H1 (cell line): Measurements from ENCODE around the gene STX11. TPM values are rescaled to one million over a fixed set of nuclear protein-coding genes. Genes with fewer than 3 reads are reported as not detected.

Source experiments
- CTCF ChIA-PET: fragments of 300-600 bp; sonication (Branson Sonifier 250); formaldehyde crosslinking; loops from one replicate; lab custom pipeline; 2021; ENCODE audit not compliant: partially characterized antibody; lab: Charles Lee
- POLR2A ChIA-PET: fragments of 300-600 bp; sonication (Branson Sonifier 250); formaldehyde crosslinking; loops from one replicate; lab custom pipeline; 2021; ENCODE audit warnings: inconsistent platforms; ENCODE audit not compliant: partially characterized antibody; lab: Charles Lee
- DNase-seq, 2 experiments: peaks; one replicate each; pipeline versions ENCODE4 v3.0.0 to v3.0.0-alpha.2; 2010 to 2022; ENCODE audit warnings: low spot score in 2 of 2, low read depth in 1 of 2, mixed read lengths in 1 of 2
- FAIRE-seq: peaks from 2 replicates; lab custom pipeline; 2011; peaks lifted over from hg19 to GRCh38; lab: Jason Lieb, UNC
- H2AFZ ChIP-seq: 2 replicates; pipeline ENCODE4 v1.8.1; 2012; ENCODE audit warnings: low read length, inconsistent platforms
- H2AK5ac ChIP-seq: 2 replicates; pipeline ENCODE4 v1.6.1; 2013; ENCODE audit warnings: low read depth, low read length
- H2BK120ac ChIP-seq: replicated peaks from 2 replicates; pipeline ENCODE3; 2013; ENCODE audit warnings: low read depth, low read length, inconsistent platforms
- H2BK12ac ChIP-seq: 2 replicates; pipeline ENCODE4 v1.6.1; 2013; ENCODE audit warnings: low read depth, low read length
- H2BK15ac ChIP-seq: 2 replicates; pipeline ENCODE4 v1.6.1; 2013; ENCODE audit warnings: low read length
- H2BK20ac ChIP-seq: 2 replicates; pipeline ENCODE4 v1.6.1; 2013; ENCODE audit warnings: low read length
- H2BK5ac ChIP-seq: 2 replicates; pipeline ENCODE4 v1.6.1; 2013; ENCODE audit warnings: low read depth, low read length
- H3K14ac ChIP-seq: 2 replicates; pipeline ENCODE4 v1.6.1; 2013; ENCODE audit warnings: inconsistent platforms; ENCODE audit not compliant: insufficient read length
- H3K18ac ChIP-seq: 2 replicates; pipeline ENCODE4 v1.6.1; 2013; ENCODE audit warnings: low read length; ENCODE audit errors: extremely low read depth
- H3K23ac ChIP-seq: 2 replicates; pipeline ENCODE4 v1.6.1; 2013; ENCODE audit warnings: inconsistent platforms; ENCODE audit not compliant: insufficient read length
- H3K23me2 ChIP-seq: 2 replicates; pipeline ENCODE4 v1.6.1; 2013; ENCODE audit warnings: low read depth, low read length
- H3K27ac ChIP-seq: 2 replicates; pipeline ENCODE4 v1.6.1; 2011; ENCODE audit warnings: low read depth, low read length, inconsistent platforms
- H3K27me3 ChIP-seq, 4 experiments: replicated peaks in 1 of 4; 1 replicate in 1 of 4; 2 replicates in 3 of 4; pipeline versions ENCODE4 v1.6.1 to v1.8.1; 2011 to 2013; ENCODE audit warnings: low read length in 3 of 4, mild to moderate bottlenecking in 3 of 4, inconsistent platforms in 2 of 4, mixed read lengths in 2 of 4, moderate library complexity in 1 of 4; ENCODE audit not compliant: control insufficient read depth in 3 of 4, insufficient read depth in 3 of 4; ENCODE audit errors: extremely low read depth in 1 of 4
- H3K36me3 ChIP-seq, 4 experiments: 2 replicates each; pipeline versions ENCODE4 v1.6.1 to v1.8.1; 2011 to 2013; ENCODE audit warnings: mild to moderate bottlenecking in 4 of 4, low read length in 3 of 4, moderate library complexity in 2 of 4, control low read depth in 1 of 4, inconsistent platforms in 1 of 4; ENCODE audit not compliant: insufficient read depth in 4 of 4, control insufficient read depth in 2 of 4
- H3K4ac ChIP-seq: replicated peaks from 2 replicates; pipeline ENCODE3; 2013; ENCODE audit warnings: low read length, low read depth, mixed read lengths, inconsistent platforms; ENCODE audit not compliant: insufficient read length
- H3K4me1 ChIP-seq, 4 experiments: replicated peaks in 1 of 4; 1 replicate in 1 of 4; 2 replicates in 3 of 4; pipeline versions ENCODE4 v1.6.1 to v1.8.1; 2011 to 2013; ENCODE audit warnings: low read length in 3 of 4, inconsistent platforms in 2 of 4, mixed read lengths in 1 of 4; ENCODE audit not compliant: insufficient read depth in 4 of 4, control insufficient read depth in 3 of 4
- H3K4me2 ChIP-seq, 2 experiments: 2 replicates each; pipeline versions ENCODE4 v1.6.1 to v1.8.1; 2011 to 2013; ENCODE audit warnings: low read depth in 2 of 2, low read length in 2 of 2, control low read depth in 1 of 2, inconsistent platforms in 1 of 2, mild to moderate bottlenecking in 1 of 2; ENCODE audit not compliant: insufficient read depth in 1 of 2
- H3K4me3 ChIP-seq, 4 experiments: fragments of 200-600, 300-600 bp in 1 of 4; sonication (generic), shearing (Covaris generic), sonication (Bioruptor Twin) in 1 of 4; 2 replicates each; pipeline versions ENCODE4 v1.5.1 to v1.8.1; 2011 to 2016; ENCODE audit warnings: low read length in 4 of 4, low read depth in 3 of 4, control low read depth in 2 of 4, inconsistent platforms in 2 of 4, mild to moderate bottlenecking in 2 of 4, mixed read lengths in 1 of 4, moderate library complexity in 1 of 4; ENCODE audit not compliant: insufficient read depth in 2 of 4; ENCODE audit errors: extremely low read depth in 1 of 4
- H3K56ac ChIP-seq: replicated peaks from 2 replicates; pipeline ENCODE3; 2013; ENCODE audit warnings: low read depth, mild to moderate bottlenecking, mixed read lengths, low read length, inconsistent platforms; ENCODE audit not compliant: insufficient read length
- H3K79me1 ChIP-seq: 2 replicates; pipeline ENCODE4 v1.6.1; 2013; ENCODE audit warnings: low read depth, low read length, control low read depth
- H3K79me2 ChIP-seq, 2 experiments: 2 replicates each; pipeline versions ENCODE4 v1.6.1 to v1.8.1; 2012 to 2013; ENCODE audit warnings: low read length in 2 of 2, mild to moderate bottlenecking in 2 of 2, inconsistent platforms in 1 of 2; ENCODE audit not compliant: insufficient read depth in 2 of 2, control insufficient read depth in 1 of 2
- H3K9ac ChIP-seq, 4 experiments: replicated peaks in 1 of 4; 1 replicate in 1 of 4; 2 replicates in 3 of 4; pipeline versions ENCODE4 v1.6.1 to v1.8.1; 2011 to 2013; ENCODE audit warnings: low read depth in 3 of 4, low read length in 3 of 4, control low read depth in 2 of 4, mild to moderate bottlenecking in 2 of 4, moderate library complexity in 2 of 4, inconsistent platforms in 1 of 4; ENCODE audit errors: extremely low read depth in 1 of 4
- H3K9me3 ChIP-seq, 2 experiments: 2 replicates each; pipeline versions ENCODE4 v1.6.1 to v1.8.1; 2012 to 2013; ENCODE audit warnings: mild to moderate bottlenecking in 2 of 2, moderate library complexity in 2 of 2, control low read depth in 1 of 2, inconsistent platforms in 1 of 2, low read depth in 1 of 2, low read length in 1 of 2, mixed read lengths in 1 of 2; ENCODE audit not compliant: insufficient read depth in 2 of 2
- H4K20me1 ChIP-seq, 2 experiments: replicated peaks in 1 of 2; 2 replicates each; pipeline versions ENCODE3 to v1.8.1; 2011 to 2013; ENCODE audit warnings: inconsistent platforms in 2 of 2, low read length in 2 of 2, mild to moderate bottlenecking in 1 of 2; ENCODE audit not compliant: insufficient read depth in 2 of 2, control insufficient read depth in 1 of 2
- H4K5ac ChIP-seq: 2 replicates; pipeline ENCODE4 v1.6.1; 2013; ENCODE audit warnings: low read length, low read depth, mixed read lengths, inconsistent platforms; ENCODE audit not compliant: insufficient read length
- H4K8ac ChIP-seq: 2 replicates; pipeline ENCODE4 v1.8.0; 2013; ENCODE audit warnings: mild to moderate bottlenecking, moderate library complexity, low read length, inconsistent platforms; ENCODE audit not compliant: insufficient read depth; ENCODE audit errors: extremely low read depth
- H4K91ac ChIP-seq: replicated peaks from 2 replicates; pipeline ENCODE3; 2013; ENCODE audit warnings: low read length, mixed read lengths, inconsistent platforms; ENCODE audit not compliant: insufficient read length
- CHD1 ChIP-seq: IDR thresholded peaks from 2 replicates; pipeline ENCODE4 v1.6.1; 2012; ENCODE audit warnings: low read depth, low read length, improper control_type of control experiment
- CHD2 ChIP-seq: IDR thresholded peaks from 2 replicates; pipeline ENCODE4 v1.6.1; 2012; ENCODE audit warnings: low read length, improper control_type of control experiment
- HDAC6 ChIP-seq: IDR thresholded peaks from one replicate; pipeline ENCODE4 v1.7.1; 2012; ENCODE audit warnings: low read depth, mild to moderate bottlenecking, inconsistent platforms, low read length, moderate library complexity
- TCF12 ChIP-seq: IDR thresholded peaks from 2 replicates; pipeline ENCODE4 v1.6.1; 2011; ENCODE audit warnings: low read depth, mild to moderate bottlenecking, low read length
- TEAD4 ChIP-seq: IDR thresholded peaks from 2 replicates; pipeline ENCODE4 v1.6.1; 2012; ENCODE audit warnings: low read depth, low read length, inconsistent platforms, mixed read lengths
- WGBS, 2 experiments: shearing (Covaris generic) in 1 of 2; methylation state at CpG; one replicate each; pipeline versions ENCODE4 v1.1.6 to v1.1.7; 2013 to 2015; ENCODE audit warnings: low lambda C conversion rate in 2 of 2, mixed read lengths in 2 of 2, inconsistent platforms in 1 of 2, low coverage in 1 of 2, missing lambda C conversion rate in 1 of 2; ENCODE audit not compliant: insufficient replicate concordance in 2 of 2, insufficient coverage in 1 of 2, insufficient read length in 1 of 2; ENCODE audit errors: extremely low coverage in 1 of 2, missing lambda C conversion rate in 1 of 2; 5-methylcytosine and 5-hydroxymethylcytosine counted together
- polyA plus RNA-seq, 7 experiments: library from polyadenylated mRNA; depleted of rRNA in 3 of 7; stranded (reverse) in 5 of 7; unstranded in 2 of 7; fragments of >200 nt in 5 of 7; fragments of 200-250 nt in 2 of 7; gene quantifications; 1 replicate in 5 of 7; 2 replicates in 1 of 7; 4 replicates in 1 of 7; pipeline versions ENCODE4 v1.2.1 to v1.2.3, GENCODE V29; 2011 to 2013; ENCODE audit warnings: missing spikeins in 2 of 7, mixed read lengths in 2 of 7
- total RNA-seq: library from RNA; stranded (reverse); fragmentation: NEBNext Ultra II Directional; extraction: Animal tissue kit (Norgen Biotek cat#: 25700); gene quantifications from 2 replicates; pipeline ENCODE4 v1.2.1, GENCODE V29; 2021

Gene STX11
- total and polyA plus RNA-seq, 2 of the 8 experiments (the other 6 are each of a cell fraction or from before 2014, with no cell fraction given), result 0.15 to 0.34 TPM

- Histone ChIP-seq H3K79me2 (no peaks in the 10 kb centered on the region), H3K9ac (no peak overlapping the region), H3K4me3 (no peak overlapping the region), H2BK20ac (no peak overlapping the region), H3K9me3 (no peaks in the 10 kb centered on the region), H4K5ac (no peak overlapping the region), H2BK15ac (no peak overlapping the region), H3K23ac (no peak overlapping the region), H3K4ac (no peak overlapping the region), H3K79me1 (no peaks in the 10 kb centered on the region; the same call in 1 of the 2 replicates), H3K18ac (no peak overlapping the region), H4K8ac (no peak overlapping the region), H3K4me2 (no peak overlapping the region), H3K36me3 (no peaks in the 10 kb centered on the region), H2BK12ac (no peak overlapping the region), H4K91ac (no peak overlapping the region), H3K14ac (no peak overlapping the region), H3K27ac (no peak overlapping the region), H2AK5ac (no peak overlapping the region), H3K56ac (no peak overlapping the region), H4K20me1 (no peaks in the 10 kb centered on the region), H3K23me2 (no peaks in the 10 kb centered on the region), H3K27me3 (no peaks in the 10 kb centered on the region; a peak in 1 of 7 replicates), H2BK5ac (no peak overlapping the region), H2AFZ (no peak overlapping the region), H2BK120ac (no peak overlapping the region), H3K4me1 (no peaks in the 10 kb centered on the region)
- WGBS, 2 experiments, result 90% methylated on average over 1 of the region's 1 CpG; no CpG with 5 or more reads in 1 of the 2 experiments
- no peak for DNase-seq
- no peak for FAIRE-seq
- TF ChIP-seq CHD1 (no peak), TEAD4 (no peak), TCF12 (no peak), HDAC6 (no peak), CHD2 (no peak)
- ChIA-PET POLR2A (no interaction called here), CTCF (interaction anchor here (0.7 to 2.3 kb wide), 3 partner anchors 10 to 203 kb away, joined by 3 to 5 read pairs (median 3); no protein-coding TSS in a partner anchor)
Measured at GRCh38 chr6:144143106-144143505, 7.2 kb upstream of the STX11 start.
